Glutamatergic neuron (in vitro differentiated cells): ENCODE data around the gene DDX51. TPM values are rescaled to one million over a fixed set of nuclear protein-coding genes. Genes with fewer than 3 reads are reported as not detected.

Source experiments
- DNase-seq: peaks from one replicate; pipeline ENCODE4 v3.0.0; 2022
- H3K27ac Mint-ChIP-seq: one replicate; pipeline ENCODE4 v1.8.0; 2020; ENCODE audit warnings: mild to moderate bottlenecking, mixed read lengths, inconsistent platforms; ENCODE audit not compliant: unreplicated experiment
- H3K27me3 Mint-ChIP-seq: one replicate; pipeline ENCODE4 v1.8.0; 2020; ENCODE audit warnings: mild to moderate bottlenecking, moderate library complexity, mixed read lengths, inconsistent platforms; ENCODE audit not compliant: unreplicated experiment
- H3K36me3 Mint-ChIP-seq: one replicate; pipeline ENCODE4 v1.8.0; 2020; ENCODE audit warnings: mild to moderate bottlenecking, mixed read lengths, inconsistent platforms; ENCODE audit not compliant: unreplicated experiment
- H3K4me1 Mint-ChIP-seq: one replicate; pipeline ENCODE4 v1.8.0; 2020; ENCODE audit warnings: mild to moderate bottlenecking, low read depth, mixed read lengths, inconsistent platforms; ENCODE audit not compliant: unreplicated experiment
- H3K4me3 Mint-ChIP-seq: one replicate; pipeline ENCODE4 v1.8.0; 2020; ENCODE audit warnings: mild to moderate bottlenecking, mixed read lengths, inconsistent platforms; ENCODE audit not compliant: unreplicated experiment
- H3K9me3 Mint-ChIP-seq: one replicate; pipeline ENCODE4 v1.8.0; 2020; ENCODE audit warnings: mild to moderate bottlenecking, moderate library complexity, mixed read lengths, inconsistent platforms; ENCODE audit not compliant: unreplicated experiment
- CTCF ChIP-seq: fragments of 200-600 bp; sonication (generic); IDR thresholded peaks from one replicate; pipeline ENCODE4 v1.5.0; 2021; ENCODE audit not compliant: partially characterized antibody, unreplicated experiment
- total RNA-seq: library from RNA; stranded (reverse); fragmentation: NEBNext Ultra II Directional; extraction: Animal tissue kit (Norgen Biotek cat#: 25700); gene quantifications from one replicate; pipeline ENCODE4 v1.2.1, GENCODE V29; 2021; ENCODE audit not compliant: unreplicated experiment

The DDX51 gene
- total RNA-seq, 1 donor from 2014 or later, result 24.9 TPM

- H3K4me3 Mint-ChIP-seq, result no peak overlapping the region
- no peaks in the 10 kb centered on the region for H3K27me3 Mint-ChIP-seq
- peak; percentile 12 for DNase-seq
- peaks cover 9% of the 10 kb centered on the region for H3K9me3 Mint-ChIP-seq
- no peak overlapping the region for H3K27ac Mint-ChIP-seq
- no peaks in the 10 kb centered on the region for H3K36me3 Mint-ChIP-seq
- no peak for TF ChIP-seq CTCF
- H3K4me1 Mint-ChIP-seq, result no peaks in the 10 kb centered on the region
Observed at GRCh38 chr12:132168311-132169031, 24.4 kb upstream of the DDX51 start.

GRCh38 chr12:132167611-132168310, 23.6 kb upstream of the DDX51 start:
- TF ChIP-seq CTCF, result no peak
- Mint-ChIP-seq H3K4me1 (no peaks in the 10 kb centered on the region), H3K9me3 (peaks cover 7% of the 10 kb centered on the region), H3K36me3 (no peaks in the 10 kb centered on the region), H3K27ac (no peak overlapping the region), H3K27me3 (no peaks in the 10 kb centered on the region), H3K4me3 (no peak overlapping the region)
- peak; percentile 9 for DNase-seq

- H3K27ac Mint-ChIP-seq, result no peak overlapping the region
- no peak for DNase-seq
- no peaks in the 10 kb centered on the region for H3K36me3 Mint-ChIP-seq
- no peaks in the 10 kb centered on the region for H3K27me3 Mint-ChIP-seq
- H3K4me3 Mint-ChIP-seq, result no peak overlapping the region
- H3K9me3 Mint-ChIP-seq, result peaks cover 7% of the 10 kb centered on the region
- no peak for TF ChIP-seq CTCF
- no peaks in the 10 kb centered on the region for H3K4me1 Mint-ChIP-seq
Observed at GRCh38 chr12:132166801-132167591, 22.9 kb upstream of the DDX51 start.

GRCh38 chr12:132166093-132166492, 22.0 kb upstream of the DDX51 start:
- DNase-seq, result no peak
- peaks cover 2% of the 10 kb centered on the region for H3K27me3 Mint-ChIP-seq
- no peaks in the 10 kb centered on the region for H3K4me1 Mint-ChIP-seq
- peaks cover 7% of the 10 kb centered on the region for H3K9me3 Mint-ChIP-seq
- no peaks in the 10 kb centered on the region for H3K36me3 Mint-ChIP-seq
- no peak overlapping the region for H3K27ac Mint-ChIP-seq
- no peak overlapping the region for H3K4me3 Mint-ChIP-seq
- no peak for TF ChIP-seq CTCF

- no peak for DNase-seq
- no peaks in the 10 kb centered on the region for H3K4me1 Mint-ChIP-seq
- no peak overlapping the region for H3K27ac Mint-ChIP-seq
- TF ChIP-seq CTCF, result no peak
- H3K9me3 Mint-ChIP-seq, result peaks cover 7% of the 10 kb centered on the region
- H3K36me3 Mint-ChIP-seq, result no peaks in the 10 kb centered on the region
- H3K27me3 Mint-ChIP-seq, result peaks cover 2% of the 10 kb centered on the region
- H3K4me3 Mint-ChIP-seq, result no peak overlapping the region
Observed at GRCh38 chr12:132165584-132165983, 21.5 kb upstream of the DDX51 start.
